Measurements from ENCODE around the gene TRAK1.

Gene TRAK1

DNA sequence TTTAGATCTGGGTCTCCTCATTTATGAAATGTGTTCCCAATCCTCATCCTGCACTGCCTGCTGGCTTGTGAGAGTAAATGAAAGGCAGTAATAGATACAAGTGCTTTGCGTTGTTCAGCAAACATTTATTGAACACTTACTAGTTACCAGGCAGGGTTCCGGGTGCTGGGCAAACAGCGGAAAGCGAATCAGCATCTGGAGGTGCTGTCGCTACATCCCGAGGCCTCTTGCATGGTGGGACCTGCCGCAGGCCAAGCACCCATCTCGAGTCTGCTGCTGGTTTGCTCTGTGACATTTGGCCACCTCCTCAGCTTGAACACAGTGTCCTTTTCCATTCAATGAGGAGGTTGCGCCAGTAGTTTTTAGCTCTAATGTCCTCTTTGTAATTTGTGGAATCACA, 24.8 kb downstream of the TRAK1 start:
- TF ChIP-seq, protein P1, sequence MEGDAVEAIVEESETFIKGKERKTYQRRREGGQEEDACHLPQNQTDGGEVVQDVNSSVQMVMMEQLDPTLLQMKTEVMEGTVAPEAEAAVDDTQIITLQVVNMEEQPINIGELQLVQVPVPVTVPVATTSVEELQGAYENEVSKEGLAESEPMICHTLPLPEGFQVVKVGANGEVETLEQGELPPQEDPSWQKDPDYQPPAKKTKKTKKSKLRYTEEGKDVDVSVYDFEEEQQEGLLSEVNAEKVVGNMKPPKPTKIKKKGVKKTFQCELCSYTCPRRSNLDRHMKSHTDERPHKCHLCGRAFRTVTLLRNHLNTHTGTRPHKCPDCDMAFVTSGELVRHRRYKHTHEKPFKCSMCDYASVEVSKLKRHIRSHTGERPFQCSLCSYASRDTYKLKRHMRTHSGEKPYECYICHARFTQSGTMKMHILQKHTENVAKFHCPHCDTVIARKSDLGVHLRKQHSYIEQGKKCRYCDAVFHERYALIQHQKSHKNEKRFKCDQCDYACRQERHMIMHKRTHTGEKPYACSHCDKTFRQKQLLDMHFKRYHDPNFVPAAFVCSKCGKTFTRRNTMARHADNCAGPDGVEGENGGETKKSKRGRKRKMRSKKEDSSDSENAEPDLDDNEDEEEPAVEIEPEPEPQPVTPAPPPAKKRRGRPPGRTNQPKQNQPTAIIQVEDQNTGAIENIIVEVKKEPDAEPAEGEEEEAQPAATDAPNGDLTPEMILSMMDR (IDR thresholded peaks at IDR 0.05; ENCODE audit: extremely low read depth, insufficient read depth, missing control alignments) = no peak
- in situ Hi-C loops (cut with MboI; ENCODE audit: low pct_unique_long_range_greater_than_20kb, low sequenced_read_pairs, unreplicated experiment) = loop anchor here (25.0 kb wide), 1 partner anchor 321 kb away; no protein-coding TSS in a partner anchor
- DNase-seq (ENCODE audit: low spot score) = no peak

- in situ Hi-C loops (cut with MboI; ENCODE audit: low pct_unique_long_range_greater_than_20kb, low sequenced_read_pairs, unreplicated experiment) = loop anchor here (25.0 kb wide), 1 partner anchor 321 kb away; no protein-coding TSS in a partner anchor
- TF ChIP-seq, protein P1 (IDR thresholded peaks at IDR 0.05; ENCODE audit: extremely low read depth, insufficient read depth, missing control alignments) = no peak
- no peak for DNase-seq (ENCODE audit: low spot score)
Measured at GRCh38 chr3:42116466-42116865, 25.3 kb downstream of the TRAK1 start.

GRCh38 chr3:42117175-42118008, 26.2 kb downstream of the TRAK1 start:
- in situ Hi-C loops (cut with MboI; ENCODE audit: low pct_unique_long_range_greater_than_20kb, low sequenced_read_pairs, unreplicated experiment) = loop anchor here (25.0 kb wide), 1 partner anchor 320 kb away; no protein-coding TSS in a partner anchor
- TF ChIP-seq, protein P1 (IDR thresholded peaks at IDR 0.05; ENCODE audit: extremely low read depth, insufficient read depth, missing control alignments) = peak; percentile 47
- no peak for DNase-seq (ENCODE audit: low spot score)

DNA sequence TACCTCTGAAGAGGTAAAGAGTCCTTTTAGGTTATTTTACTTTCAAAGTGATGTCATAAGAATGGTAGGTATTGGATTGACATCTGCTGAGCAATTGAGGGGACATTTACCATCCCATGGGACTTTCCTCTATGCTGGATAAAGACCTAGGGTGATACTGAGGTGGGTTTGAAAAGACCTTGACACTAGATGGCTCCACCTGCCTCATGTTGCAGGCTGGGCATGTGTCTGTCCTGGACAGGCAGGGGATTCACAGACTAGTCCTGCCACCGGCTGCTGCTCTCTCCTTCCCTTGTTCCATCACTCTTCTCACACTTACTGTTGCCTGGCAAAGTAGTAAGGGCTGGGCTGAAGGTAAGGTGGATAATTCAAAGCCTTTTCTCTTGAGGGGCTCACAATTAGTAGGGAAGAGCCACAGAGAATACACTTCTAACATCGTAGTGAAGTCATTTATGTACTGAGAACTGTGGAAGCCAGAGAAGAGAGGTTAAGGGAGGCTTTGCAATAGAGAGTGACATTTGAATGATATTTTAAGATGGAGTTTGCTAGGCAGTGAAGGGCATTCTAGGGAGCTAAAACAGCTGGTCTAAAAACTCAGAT, 27.7 kb downstream of the TRAK1 start:
- in situ Hi-C loops (cut with MboI; ENCODE audit: low pct_unique_long_range_greater_than_20kb, low sequenced_read_pairs, unreplicated experiment) = loop anchor here (25.0 kb wide), 1 partner anchor 318 kb away; no protein-coding TSS in a partner anchor

DNA sequence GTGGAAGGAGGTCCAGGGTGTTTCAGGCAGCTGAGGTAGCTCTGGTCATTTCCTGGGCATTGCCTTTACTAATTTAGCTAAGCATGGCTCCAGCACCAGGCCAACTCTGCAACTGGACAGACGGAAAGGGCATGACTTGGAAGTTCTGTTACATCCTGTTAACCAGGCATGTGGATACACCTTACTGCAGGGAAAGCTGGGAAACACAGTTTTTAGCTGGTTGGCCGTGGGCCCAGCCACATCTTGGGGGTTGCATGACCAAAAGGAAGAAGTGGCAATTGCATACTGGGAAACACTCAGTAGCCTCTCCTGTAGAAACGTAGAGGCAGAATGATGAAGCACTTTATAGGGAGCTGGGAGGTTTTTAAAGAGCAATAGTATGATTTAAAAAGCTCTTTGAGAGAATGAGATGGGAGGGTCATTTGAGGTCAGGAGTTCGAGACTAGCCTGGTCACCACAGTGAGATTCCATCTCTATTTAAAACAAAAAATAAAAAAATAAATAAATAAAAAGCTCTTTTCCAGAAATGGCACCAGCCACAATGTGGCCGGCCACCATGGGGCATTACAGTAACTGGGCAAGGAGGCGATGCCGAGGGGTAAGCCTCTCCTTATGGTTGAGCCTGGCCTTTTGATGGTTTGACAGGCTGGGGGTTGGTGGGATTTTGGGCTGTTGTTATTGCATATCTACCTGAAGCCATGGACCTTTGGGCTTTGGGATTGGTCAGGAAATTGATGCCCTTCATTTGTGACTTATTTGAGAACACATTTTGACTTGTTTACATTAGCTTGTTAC, 28.6 kb downstream of the TRAK1 start:
- TF ChIP-seq, protein P1 (IDR thresholded peaks at IDR 0.05; ENCODE audit: extremely low read depth, insufficient read depth, missing control alignments) = no peak
- no peak for DNase-seq (ENCODE audit: low spot score)
- in situ Hi-C loops (cut with MboI; ENCODE audit: low pct_unique_long_range_greater_than_20kb, low sequenced_read_pairs, unreplicated experiment) = loop anchor here (25.0 kb wide), 1 partner anchor 318 kb away; no protein-coding TSS in a partner anchor

More for the DNA sequence above, 27.7 kb downstream of the TRAK1 start:
- TF ChIP-seq, protein P1 (IDR thresholded peaks at IDR 0.05; ENCODE audit: extremely low read depth, insufficient read depth, missing control alignments) = peak; percentile 70
- DNase-seq (ENCODE audit: low spot score) = peak; percentile 77

DNA sequence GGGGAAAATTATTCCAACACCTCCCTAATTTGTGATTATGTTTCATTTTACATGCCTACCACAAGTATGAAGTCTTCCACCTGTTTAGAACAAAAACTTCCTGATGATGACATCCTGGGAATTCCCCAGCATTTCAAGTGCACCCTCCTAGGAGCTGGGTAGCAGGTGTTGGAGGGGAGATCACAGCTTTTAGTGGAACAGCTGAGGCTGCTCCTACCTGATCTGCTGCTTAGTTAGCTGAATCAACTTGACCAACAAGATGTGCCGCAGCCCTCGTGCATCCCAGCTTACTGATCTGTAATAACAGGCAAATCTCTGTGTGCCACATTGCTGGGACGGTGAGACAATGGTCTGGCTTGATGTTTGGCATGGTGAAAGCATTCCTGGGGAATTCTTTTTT, 29.7 kb downstream of the TRAK1 start:
- TF ChIP-seq, protein P1 (IDR thresholded peaks at IDR 0.05; ENCODE audit: extremely low read depth, insufficient read depth, missing control alignments) = no peak
- DNase-seq (ENCODE audit: low spot score) = no peak
- in situ Hi-C loops (cut with MboI; ENCODE audit: low pct_unique_long_range_greater_than_20kb, low sequenced_read_pairs, unreplicated experiment) = loop anchor here (25.0 kb wide), 1 partner anchor 316 kb away; no protein-coding TSS in a partner anchor
